ENCODE data around the gene SETSIP.
"Not testable (repeated sequence)": the region's sequence is repeated elsewhere in the genome, so short reads cannot be mapped to it uniquely, and the experiment has no call there.

The SETSIP gene

GRCh38 chr1:92045766-92046495, 29.3 kb downstream of the SETSIP start:
- no peak for DNase-seq (ENCODE audit: low spot score)

- DNase-seq (ENCODE audit: low spot score) = no peak
Observed at GRCh38 chr1:92043621-92044020, 31.6 kb downstream of the SETSIP start.

GRCh38 chr1:92040971-92041370, 34.2 kb downstream of the SETSIP start:
- no peak for DNase-seq (ENCODE audit: low spot score)

GRCh38 chr1:92038695-92039346, 36.4 kb downstream of the SETSIP start:
- no peak for DNase-seq (ENCODE audit: low spot score)

GRCh38 chr1:92037400-92037799, 37.8 kb downstream of the SETSIP start:
- DNase-seq (ENCODE audit: low spot score) = no peak

- no peak for DNase-seq (ENCODE audit: low spot score)
Observed at GRCh38 chr1:92031281-92032110, 43.7 kb downstream of the SETSIP start.

GRCh38 chr1:92030656-92031107, 44.5 kb downstream of the SETSIP start:
- peak; percentile 1 for DNase-seq (ENCODE audit: low spot score)

GRCh38 chr1:92029241-92029922, 45.8 kb downstream of the SETSIP start:
- DNase-seq (ENCODE audit: low spot score) = no peak

- DNase-seq (ENCODE audit: low spot score) = no peak
Observed at GRCh38 chr1:92026806-92027205, 48.4 kb downstream of the SETSIP start.

- not testable (repeated sequence) for DNase-seq (ENCODE audit: low spot score)
Observed at GRCh38 chr1:92026042-92026441, 49.2 kb downstream of the SETSIP start.

All from COLO829 (cell line).